ENCODE data around the gene PTS. TPM values are rescaled to one million over a fixed set of nuclear protein-coding genes. Genes with fewer than 3 reads are reported as not detected.

The PTS gene
- total RNA-seq, 2 donors from 2014 or later, result 45.3 to 53.2 TPM

GRCh38 chr11:112227471-112227870 is 1.2 kb downstream of the PTS start:
- no peak for DNase-seq
- Histone ChIP-seq H3K36me3 (ENCODE audit: control insufficient read depth, insufficient read depth, low read length) (peaks cover 35% of the 10 kb centered on the region), H3K9me3 (ENCODE audit: control insufficient read depth, low read length) (no peaks in the 10 kb centered on the region), H3K27ac (ENCODE audit: low read depth, low read length) (no peak overlapping the region), H3K4me1 (ENCODE audit: control insufficient read depth, insufficient read depth, low read length) (no peaks in the 10 kb centered on the region), H3K4me3 (ENCODE audit: low read length) (peak overlapping the region; percentile 93), H3K9ac (ENCODE audit: extremely low read depth, low read length, poor library complexity, severe bottlenecking) (no peak overlapping the region), H3K27me3 (ENCODE audit: control insufficient read depth, insufficient read depth, low read length, poor library complexity, severe bottlenecking) (peaks cover 20% of the 10 kb centered on the region)
- WGBS, 2 experiments (ENCODE audit: insufficient coverage in 1 of 2, insufficient read length in 1 of 2), result 43 to 67% methylated on average over 2 to 4 of the region's 4 CpGs
- H3K27ac Mint-ChIP-seq, result peak overlapping the region; percentile 84
- H3K27me3 Mint-ChIP-seq (ENCODE audit: insufficient read depth), result peaks cover 22% of the 10 kb centered on the region
- H3K4me3 Mint-ChIP-seq, result peak overlapping the region; percentile 84
- no peaks in the 10 kb centered on the region for H3K9me3 Mint-ChIP-seq
- peaks cover 11% of the 10 kb centered on the region for H3K4me1 Mint-ChIP-seq
- peaks cover 30% of the 10 kb centered on the region for H3K36me3 Mint-ChIP-seq (ENCODE audit: low read depth)
- TF ChIP-seq CTCF (conservative IDR thresholded peaks at IDR 0.05), result no peak

- TF ChIP-seq CTCF (conservative IDR thresholded peaks at IDR 0.05), result no peak
- peaks cover 14% of the 10 kb centered on the region for H3K4me1 Mint-ChIP-seq
- no peaks in the 10 kb centered on the region for H3K9me3 ChIP-seq (ENCODE audit: control insufficient read depth, low read length)
- H3K27me3 ChIP-seq (ENCODE audit: control insufficient read depth, insufficient read depth, low read length, poor library complexity, severe bottlenecking), result peaks cover 7% of the 10 kb centered on the region
- peaks cover 47% of the 10 kb centered on the region for H3K36me3 ChIP-seq (ENCODE audit: control insufficient read depth, insufficient read depth, low read length)
- no peak for DNase-seq
- no peaks in the 10 kb centered on the region for H3K9me3 Mint-ChIP-seq
- 98 to 100% methylated on average over 2 of the region's 2 CpGs for WGBS, 2 experiments (ENCODE audit: insufficient coverage in 1 of 2, insufficient read length in 1 of 2)
- H3K4me3 ChIP-seq (ENCODE audit: low read length), result no peak overlapping the region
- H3K9ac ChIP-seq (ENCODE audit: extremely low read depth, low read length, poor library complexity, severe bottlenecking), result no peak overlapping the region
- H3K27me3 Mint-ChIP-seq (ENCODE audit: insufficient read depth), result peaks cover 10% of the 10 kb centered on the region
- no peak overlapping the region for H3K27ac Mint-ChIP-seq
- H3K36me3 Mint-ChIP-seq (ENCODE audit: low read depth), result peaks cover 30% of the 10 kb centered on the region
- no peak overlapping the region for H3K27ac ChIP-seq (ENCODE audit: low read depth, low read length)
- no peak overlapping the region for H3K4me3 Mint-ChIP-seq
- no peaks in the 10 kb centered on the region for H3K4me1 ChIP-seq (ENCODE audit: control insufficient read depth, insufficient read depth, low read length)
Observed at GRCh38 chr11:112228706-112229105, 2.5 kb downstream of the PTS start.

GRCh38 chr11:112229159-112229558 is 2.9 kb downstream of the PTS start:
- WGBS, 2 experiments (ENCODE audit: insufficient coverage in 1 of 2, insufficient read length in 1 of 2), result 86% methylated on average over 6 of the region's 7 CpGs; no CpG with 5 or more reads in 1 of the 2 experiments
- Mint-ChIP-seq H3K4me1 (peaks cover 14% of the 10 kb centered on the region), H3K27ac (no peak overlapping the region), H3K36me3 (ENCODE audit: low read depth) (peaks cover 33% of the 10 kb centered on the region), H3K27me3 (ENCODE audit: insufficient read depth) (peaks cover 5% of the 10 kb centered on the region), H3K4me3 (no peak overlapping the region), H3K9me3 (no peaks in the 10 kb centered on the region)
- H3K27ac ChIP-seq (ENCODE audit: low read depth, low read length), result no peak overlapping the region
- no peaks in the 10 kb centered on the region for H3K4me1 ChIP-seq (ENCODE audit: control insufficient read depth, insufficient read depth, low read length)
- peaks cover 52% of the 10 kb centered on the region for H3K36me3 ChIP-seq (ENCODE audit: control insufficient read depth, insufficient read depth, low read length)
- H3K4me3 ChIP-seq (ENCODE audit: low read length), result no peak overlapping the region
- DNase-seq, result no peak
- no peak overlapping the region for H3K9ac ChIP-seq (ENCODE audit: extremely low read depth, low read length, poor library complexity, severe bottlenecking)
- H3K27me3 ChIP-seq (ENCODE audit: control insufficient read depth, insufficient read depth, low read length, poor library complexity, severe bottlenecking), result peaks cover 3% of the 10 kb centered on the region
- TF ChIP-seq CTCF (conservative IDR thresholded peaks at IDR 0.05), result no peak
- H3K9me3 ChIP-seq (ENCODE audit: control insufficient read depth, low read length), result no peaks in the 10 kb centered on the region

Measured in endodermal cell (in vitro differentiated cells).